Activated T-helper 1 cell treated with anti-CD3 and anti-CD28 coated beads, Interleukin-2, amount 50 U/mL, for 16 hours (primary cell): ENCODE results near the gene PWP2.
"Not testable (repeated sequence)": the region's sequence is repeated elsewhere in the genome, so short reads cannot be mapped to it uniquely, and the experiment has no call there.

ENCODE experiments used
- DNase-seq, 2 donors: peaks; one replicate each; pipeline ENCODE4 v3.0.0-alpha.2; 2020; ENCODE audit warnings: low read depth in 1 of 2, low spot score in 1 of 2

The PWP2 gene

DNA sequence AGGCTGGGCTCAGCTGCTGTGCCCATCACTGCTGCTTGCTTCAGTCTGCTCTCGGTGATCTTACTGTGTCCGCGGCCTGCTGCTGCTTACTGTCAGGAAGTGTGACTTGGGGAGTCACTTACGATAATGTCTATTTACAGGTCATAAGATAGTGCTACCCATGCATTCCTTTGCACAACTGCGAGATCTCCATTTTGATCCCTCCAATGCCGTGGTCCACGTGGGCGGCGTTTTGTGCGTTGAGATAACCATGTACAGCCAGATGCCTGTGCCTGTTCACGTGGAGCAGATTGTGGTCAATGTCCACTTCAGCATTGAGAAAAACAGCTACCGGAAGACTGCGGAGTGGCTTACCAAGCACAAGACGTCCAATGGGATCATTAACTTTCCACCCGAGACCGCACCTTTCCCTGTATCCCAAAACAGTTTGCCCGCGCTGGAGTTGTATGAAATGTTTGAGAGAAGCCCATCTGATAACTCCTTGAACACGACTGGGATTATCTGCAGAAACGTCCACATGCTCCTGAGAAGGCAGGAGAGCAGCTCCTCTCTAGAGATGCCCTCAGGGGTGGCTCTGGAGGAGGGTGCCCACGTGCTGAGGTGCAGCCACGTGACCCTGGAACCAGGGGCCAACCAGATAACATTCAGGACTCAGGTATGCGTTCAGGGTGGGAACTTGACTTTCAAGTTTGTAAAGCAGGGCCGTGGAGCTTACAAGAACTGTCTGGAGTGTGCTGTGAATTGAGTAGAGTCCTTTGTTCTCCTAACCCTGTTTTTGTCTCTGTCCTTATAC is 24.4 kb upstream of the PWP2 start:
- DNase-seq, result no peak

DNA sequence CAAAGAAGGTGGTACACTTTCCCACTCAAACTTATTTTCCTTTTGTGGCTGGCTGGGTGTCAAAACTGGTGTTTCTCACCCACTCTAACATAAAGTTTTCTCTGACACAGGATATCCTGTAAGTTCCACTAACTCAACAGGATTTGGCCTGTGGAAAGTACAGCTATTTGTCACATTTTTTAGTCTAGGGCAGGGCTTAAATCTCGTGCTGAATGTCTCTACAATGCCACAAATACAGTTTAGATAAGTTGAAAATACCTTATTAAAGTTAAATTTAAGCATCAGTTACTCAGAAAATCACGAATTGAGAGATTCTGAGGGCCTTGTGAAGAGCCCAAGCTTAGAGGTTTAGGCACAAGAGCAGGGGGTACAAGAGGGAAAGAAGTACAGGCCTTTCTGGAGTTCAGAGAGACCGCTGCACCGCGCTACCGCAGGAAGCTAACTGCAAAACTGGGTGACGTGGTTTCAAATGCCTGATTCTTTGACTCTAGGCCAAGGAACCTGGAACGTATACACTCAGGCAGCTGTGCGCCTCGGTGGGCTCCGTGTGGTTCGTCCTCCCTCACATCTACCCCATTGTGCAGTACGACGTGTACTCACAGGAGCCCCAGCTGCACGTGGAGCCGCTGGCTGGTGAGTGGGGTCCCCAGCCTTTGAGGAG is 23.4 kb upstream of the PWP2 start:
- peak; percentile 27 to 31 for DNase-seq

DNA sequence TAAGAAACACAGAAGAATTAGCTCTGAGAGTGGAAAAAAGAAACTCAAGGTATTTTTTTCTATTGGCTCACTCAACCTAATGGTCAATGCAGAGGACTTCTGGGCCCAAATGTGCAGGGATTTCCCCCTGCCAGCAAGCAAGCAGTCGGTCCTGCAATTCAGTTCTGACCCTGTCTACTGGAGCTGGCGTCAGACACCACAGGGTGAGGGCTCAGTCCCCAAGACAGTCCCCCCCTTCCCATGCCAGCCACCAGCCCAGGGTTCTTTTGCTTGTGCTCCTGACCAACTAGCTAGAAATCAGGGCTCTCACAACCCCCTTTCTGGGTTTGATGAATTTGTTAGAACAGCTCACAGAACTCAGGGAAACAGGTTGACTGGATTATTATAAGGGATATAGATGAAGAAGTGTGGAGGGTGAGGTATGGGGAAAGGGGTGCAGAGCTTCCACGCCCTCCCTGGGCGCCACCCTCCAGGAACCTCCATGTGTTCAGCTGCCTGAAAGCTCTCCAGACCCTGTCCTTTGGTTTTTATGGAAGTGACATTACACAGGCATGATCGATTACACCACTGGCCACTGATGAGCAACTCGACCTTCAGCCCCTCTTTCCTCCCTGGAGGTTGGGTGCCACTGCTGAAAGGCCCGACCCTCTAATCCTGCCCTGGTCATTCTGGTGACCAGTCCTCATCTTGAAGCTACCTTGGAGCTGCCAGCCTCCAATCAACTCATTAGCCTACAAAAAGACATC is 22.5 kb upstream of the PWP2 start:
- no peak for DNase-seq

- DNase-seq, result no peak
Observed at GRCh38 chr21:44085491-44086321, 21.5 kb upstream of the PWP2 start.

- no peak for DNase-seq
Observed at GRCh38 chr21:44086636-44087425, 20.4 kb upstream of the PWP2 start.

DNA sequence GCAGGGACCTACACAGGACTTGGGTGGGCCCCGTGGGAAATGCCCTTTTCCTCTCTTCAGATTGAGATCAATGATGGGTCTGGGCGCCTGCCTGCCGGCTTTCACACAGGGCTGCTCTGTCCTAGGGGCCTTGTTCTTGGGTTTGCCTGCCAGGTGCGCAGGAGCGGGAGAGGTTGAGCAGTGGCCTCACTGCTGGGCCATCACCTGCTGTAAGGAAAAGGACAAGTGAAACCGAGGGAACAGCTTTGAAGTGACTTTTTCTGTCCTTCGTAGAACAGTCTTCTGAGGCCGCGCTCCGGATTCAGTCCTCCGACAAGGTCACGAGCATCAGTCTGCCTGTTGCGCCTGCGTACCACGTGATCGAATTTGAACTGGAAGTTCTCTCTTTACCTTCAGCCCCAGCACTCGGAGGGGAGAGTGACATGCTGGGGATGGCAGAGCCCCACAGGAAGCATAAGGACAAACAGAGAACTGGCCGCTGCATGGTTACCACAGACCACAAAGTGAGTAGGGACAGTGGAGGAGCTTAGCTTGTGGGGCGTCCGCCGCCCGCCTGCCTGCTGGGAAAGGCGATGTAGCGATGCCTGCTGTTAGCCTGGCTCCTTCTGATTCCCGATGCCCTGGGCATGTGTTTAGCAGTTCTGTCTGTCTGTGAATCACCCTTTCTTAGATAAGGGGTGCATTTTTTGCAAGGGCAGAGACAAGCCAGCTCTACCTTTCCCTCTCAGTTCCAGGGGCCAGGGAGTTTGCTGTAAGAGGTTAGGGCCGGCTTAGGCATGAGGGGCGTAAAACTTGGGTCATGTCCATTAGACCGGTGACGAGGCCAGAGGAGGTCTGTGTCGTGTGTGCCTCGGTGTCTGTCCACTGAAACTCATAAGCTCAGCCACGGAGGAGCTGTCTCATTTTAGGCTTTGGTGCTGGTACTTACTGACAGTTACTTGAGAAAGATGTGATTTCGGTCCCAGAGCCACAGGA is 19.5 kb upstream of the PWP2 start:
- DNase-seq, result no peak

- no peak for DNase-seq
Observed at GRCh38 chr21:44088401-44088780, 18.8 kb upstream of the PWP2 start.

- DNase-seq, result no peak
Observed at GRCh38 chr21:44089001-44089911, 17.9 kb upstream of the PWP2 start.

- no peak for DNase-seq
Observed at GRCh38 chr21:44090325-44090724, 16.9 kb upstream of the PWP2 start.

- no peak for DNase-seq
Observed at GRCh38 chr21:44092211-44092610, 15.0 kb upstream of the PWP2 start.

- no peak for DNase-seq
Observed at GRCh38 chr21:44093761-44094160, 13.4 kb upstream of the PWP2 start.

DNA sequence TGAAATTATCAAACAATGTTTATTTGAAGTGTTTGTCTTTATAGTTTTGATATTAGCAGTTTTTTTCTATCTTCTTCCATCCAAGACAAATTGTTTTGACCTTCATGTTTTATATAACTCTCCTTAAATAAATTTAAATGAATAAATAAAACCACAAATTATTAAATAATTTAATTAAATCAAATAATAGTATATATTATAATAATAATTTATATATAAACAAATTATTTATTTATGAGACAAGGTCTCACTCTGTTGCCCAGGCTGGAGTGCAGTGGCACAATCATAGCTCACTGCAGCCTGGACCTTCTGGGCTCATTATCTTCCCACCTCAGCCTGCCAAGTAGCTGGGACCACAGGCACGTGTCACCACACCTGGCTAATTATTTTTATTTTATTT is 12.4 kb upstream of the PWP2 start:
- no peak for DNase-seq

GRCh38 chr21:44098507-44098906 is 8.7 kb upstream of the PWP2 start:
- not testable (repeated sequence) for DNase-seq

DNA sequence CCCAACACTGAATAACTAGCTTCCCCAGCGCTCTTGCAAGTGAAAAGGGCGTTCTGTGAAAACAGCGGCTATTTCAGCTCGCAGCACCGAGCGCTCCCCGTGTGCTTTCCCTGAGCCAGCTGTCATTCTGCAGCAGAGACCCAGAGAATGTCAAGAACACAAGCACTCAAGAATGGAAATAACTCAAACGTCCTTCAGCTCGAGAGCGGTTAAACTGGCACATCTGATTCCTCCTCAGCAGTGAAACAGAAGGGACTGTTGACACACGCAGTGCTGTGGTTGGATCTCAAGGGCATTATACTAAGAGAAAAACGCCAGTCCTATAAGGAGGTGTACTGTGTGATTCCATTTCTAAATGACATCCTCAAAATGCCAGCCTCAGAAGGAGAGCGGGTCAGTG is 8.2 kb upstream of the PWP2 start:
- DNase-seq, result not testable (repeated sequence)

DNA sequence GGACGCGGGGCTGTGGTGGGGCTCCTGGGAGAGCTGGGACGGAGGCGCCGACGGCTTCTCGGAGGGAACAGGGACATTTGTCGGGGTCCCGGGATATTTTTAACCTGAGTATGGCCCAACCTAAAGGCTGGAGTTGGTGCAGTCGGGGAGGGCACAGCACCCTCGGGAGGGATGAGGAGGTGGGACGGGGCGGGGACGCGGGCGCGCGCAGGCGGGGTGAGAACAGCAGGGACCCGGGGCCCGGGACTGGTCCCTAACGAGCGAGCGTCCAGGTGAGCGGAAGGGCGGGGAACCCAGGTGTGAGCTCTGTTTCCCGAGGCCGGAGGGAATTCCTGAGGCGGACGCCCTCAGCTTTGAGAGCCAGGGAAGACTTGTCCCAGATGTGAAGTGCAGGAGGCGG is 390 bp downstream of the PWP2 start:
- not testable (repeated sequence) for DNase-seq

GRCh38 chr21:44113702-44114371 is 6.6 kb downstream of the PWP2 start:
- DNase-seq, result not testable (repeated sequence)

GRCh38 chr21:44122131-44122530 is 14.9 kb downstream of the PWP2 start:
- not testable (repeated sequence) for DNase-seq

DNA sequence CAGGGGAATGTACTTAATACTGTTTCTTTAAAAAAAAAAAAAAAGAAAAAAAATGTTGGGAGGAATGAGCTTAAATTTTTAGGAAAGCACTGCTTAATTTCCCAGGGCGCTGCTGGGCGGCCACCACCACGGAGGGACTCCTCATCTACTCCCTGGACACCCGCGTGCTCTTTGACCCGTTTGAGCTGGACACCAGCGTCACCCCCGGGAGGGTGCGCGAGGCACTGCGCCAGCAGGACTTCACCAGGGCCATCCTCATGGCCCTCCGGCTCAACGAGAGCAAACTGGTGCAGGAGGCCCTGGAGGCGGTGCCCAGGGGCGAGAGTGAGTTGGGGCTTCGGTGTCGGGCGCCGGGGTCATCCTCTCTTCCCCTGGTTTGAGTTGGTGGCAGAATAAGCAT is 20.6 kb downstream of the PWP2 start:
- not testable (repeated sequence) for DNase-seq
